Urothelium cell line (cell line): ENCODE data around the gene HOXA1.

ENCODE experiments used
- DNase-seq: peaks from one replicate; pipeline ENCODE4 v3.0.0; 2011; ENCODE audit warnings: low spot score, mixed read lengths
- FAIRE-seq: peaks from 2 replicates; lab custom pipeline; 2011; peaks lifted over from hg19 to GRCh38; lab: Jason Lieb, UNC

HOXA1 gene

DNA sequence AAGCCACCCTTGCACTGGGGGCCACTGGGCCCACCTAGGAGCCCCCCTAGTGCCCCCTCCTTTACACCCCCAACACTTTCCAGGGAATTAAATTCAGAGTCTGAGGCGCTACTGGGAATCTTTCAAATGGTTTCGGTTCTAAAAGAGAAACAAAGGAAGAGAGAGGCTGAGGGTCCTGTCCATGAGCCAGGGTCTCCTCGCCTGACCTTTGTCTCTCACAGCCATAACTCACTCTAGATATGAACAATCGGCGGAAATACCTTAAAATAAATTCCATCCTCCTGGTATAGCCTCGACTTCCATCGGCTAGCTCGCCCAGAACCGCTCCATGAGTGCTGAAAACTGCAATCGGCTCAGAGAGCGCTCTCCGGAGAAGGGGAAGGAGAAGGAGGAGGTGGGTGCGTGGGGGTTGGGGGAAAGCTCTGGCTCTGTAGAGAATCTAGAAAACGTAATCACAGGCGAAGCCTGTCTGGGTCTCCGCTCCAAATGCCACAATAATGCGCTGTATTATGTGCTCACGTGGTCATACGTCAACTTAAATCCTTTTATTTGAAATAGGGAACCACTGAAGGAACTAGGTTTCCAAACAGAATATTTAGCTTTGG is 22.2 kb upstream of the HOXA1 start:
- FAIRE-seq: no peak
- DNase-seq: no peak

DNA sequence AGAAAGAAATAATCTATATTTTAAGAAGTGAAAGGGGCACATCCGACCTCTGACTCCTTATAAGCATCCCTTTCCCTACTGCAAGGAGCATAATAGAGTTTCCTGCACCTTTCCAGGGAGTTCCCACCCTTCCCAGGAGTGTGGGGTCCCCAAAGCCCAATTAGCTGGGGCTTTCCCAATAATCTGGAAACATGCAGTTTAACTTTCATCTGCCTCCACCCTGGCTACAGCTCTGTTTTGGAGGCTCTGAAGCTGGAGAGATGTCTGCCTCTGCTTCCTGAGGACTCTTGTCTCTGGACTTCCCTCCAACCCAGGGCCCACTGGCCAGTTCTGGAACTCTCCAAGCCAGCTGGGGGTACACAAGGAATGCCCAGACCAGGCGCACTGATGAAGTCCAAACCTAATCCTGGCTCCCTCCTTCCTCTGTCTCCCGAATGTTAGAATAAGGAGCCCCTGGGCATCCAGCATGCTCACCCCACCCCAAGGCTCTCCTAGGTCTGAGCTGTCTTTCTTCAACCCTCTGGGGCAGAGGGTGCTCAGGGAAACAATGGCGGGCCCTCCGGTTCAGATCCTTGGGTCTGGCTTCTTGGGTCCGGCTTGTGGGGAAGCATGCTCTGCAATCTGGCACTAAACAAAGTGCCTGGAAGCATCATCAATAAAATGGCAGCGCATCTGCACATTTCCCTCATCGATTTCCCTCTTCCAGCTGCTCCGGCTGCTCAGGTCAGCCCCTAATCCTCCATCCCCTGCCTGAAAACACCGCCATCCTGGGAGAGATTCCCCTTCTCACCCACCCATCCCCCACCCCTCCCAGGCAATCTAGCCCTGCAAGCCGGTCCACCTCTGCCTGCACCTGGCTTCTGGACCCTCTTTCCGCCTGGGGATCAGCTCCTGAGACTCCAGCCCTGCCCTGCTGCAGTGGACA is 21.4 kb upstream of the HOXA1 start:
- FAIRE-seq: no peak

DNA sequence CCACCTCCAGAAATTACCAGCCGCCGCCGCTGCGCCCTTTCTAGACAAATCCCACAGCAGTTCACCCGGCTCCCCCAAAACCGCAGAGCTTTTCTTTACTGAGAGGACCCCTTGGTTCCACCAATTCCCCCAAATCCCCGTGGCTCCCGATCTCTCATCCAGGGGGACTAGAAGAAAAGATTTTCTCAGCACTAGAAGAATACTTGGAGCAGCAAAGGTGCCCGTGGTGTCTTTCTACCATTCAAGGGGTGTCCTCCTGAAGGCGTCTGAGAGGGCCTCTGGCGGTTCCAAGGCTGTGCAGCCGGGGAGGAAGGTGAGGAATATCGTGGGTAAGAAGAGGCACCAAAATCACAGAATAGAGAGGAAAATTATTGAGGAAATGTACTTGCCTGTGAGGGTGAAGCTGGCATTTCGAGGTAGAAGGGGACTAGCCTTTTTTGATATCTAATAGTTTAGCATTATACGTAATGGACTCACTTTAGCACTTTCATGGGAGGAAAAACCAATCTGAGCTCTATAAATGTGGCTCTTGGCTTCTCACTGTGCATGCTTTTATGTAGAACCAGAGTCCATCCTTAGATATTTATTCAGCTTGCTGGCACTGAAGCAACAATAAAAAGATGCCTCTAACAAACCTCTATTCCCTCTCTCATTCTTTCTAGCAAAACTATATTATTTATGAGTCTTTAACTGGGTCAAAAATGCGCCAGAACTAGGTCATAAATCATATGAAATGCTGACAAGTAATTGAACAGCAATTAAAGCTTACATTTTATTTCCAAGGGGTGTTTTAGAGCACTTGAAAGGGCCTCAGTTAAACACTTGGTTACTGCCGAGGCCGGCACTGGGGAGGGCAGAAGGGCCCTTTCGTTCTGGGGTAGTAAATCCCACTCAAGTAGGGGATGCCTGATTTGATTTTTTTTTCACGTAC is 20.5 kb upstream of the HOXA1 start:
- no peak for FAIRE-seq
- DNase-seq: no peak

More for the DNA sequence above, 21.4 kb upstream of the HOXA1 start:
- no peak for DNase-seq

DNA sequence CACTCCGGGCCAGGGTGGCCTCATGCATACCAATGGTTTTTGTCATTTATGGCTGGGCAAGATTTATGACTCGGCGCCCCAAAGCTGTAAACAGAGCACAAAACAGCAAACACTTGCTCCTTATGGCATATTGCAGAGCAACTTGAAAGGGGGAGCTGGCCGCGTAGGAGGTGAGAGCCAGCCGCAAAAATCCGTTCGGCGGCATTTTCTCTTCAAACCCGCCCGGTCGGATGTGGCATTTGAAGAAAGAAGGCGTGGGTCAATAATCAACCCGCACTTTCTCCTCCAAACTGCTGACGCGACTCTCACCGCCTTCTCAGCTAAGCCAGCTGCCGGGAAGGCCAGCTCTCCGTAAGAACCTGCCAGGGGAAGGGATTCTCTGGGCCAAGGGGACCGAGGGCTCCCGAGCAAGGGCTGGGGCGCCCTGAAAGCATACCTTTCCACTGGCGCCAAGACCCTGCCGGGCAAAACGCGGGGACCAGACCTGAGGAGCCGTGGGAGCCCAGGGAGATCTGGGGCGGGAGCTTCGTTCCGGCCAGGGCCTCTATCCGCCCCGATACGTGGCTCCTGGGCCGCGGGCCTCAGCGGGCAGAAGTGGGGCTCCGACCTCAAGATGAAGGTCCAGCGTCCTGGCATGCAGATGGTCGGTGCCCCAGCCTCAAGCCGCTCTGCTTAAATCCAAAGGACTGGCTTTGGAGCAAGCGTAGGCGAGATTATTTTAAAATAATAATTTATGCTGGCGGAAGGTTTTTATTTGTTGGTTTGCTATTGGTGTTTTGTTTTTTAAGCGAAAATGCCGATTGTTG is 19.6 kb upstream of the HOXA1 start:
- DNase-seq: peak; percentile 81
- FAIRE-seq: peak; percentile 42

DNA sequence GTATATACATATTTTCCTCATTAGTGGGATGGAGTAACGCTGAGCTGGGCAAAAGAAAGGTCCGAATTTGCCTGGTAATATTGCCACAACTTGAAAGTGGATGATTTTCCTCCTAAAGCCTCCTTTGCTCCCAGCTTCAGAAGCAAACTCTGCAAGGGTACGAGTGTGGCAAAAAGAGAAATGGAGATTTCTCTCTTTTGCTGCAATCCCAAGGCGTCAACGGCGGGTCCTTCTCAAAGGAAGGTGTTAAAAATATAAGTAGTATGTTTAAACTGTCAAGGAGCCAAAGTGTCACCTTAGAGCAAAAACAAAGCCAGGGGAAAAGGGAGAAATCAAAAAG is 19.1 kb upstream of the HOXA1 start:
- no peak for DNase-seq
- FAIRE-seq: no peak

DNA sequence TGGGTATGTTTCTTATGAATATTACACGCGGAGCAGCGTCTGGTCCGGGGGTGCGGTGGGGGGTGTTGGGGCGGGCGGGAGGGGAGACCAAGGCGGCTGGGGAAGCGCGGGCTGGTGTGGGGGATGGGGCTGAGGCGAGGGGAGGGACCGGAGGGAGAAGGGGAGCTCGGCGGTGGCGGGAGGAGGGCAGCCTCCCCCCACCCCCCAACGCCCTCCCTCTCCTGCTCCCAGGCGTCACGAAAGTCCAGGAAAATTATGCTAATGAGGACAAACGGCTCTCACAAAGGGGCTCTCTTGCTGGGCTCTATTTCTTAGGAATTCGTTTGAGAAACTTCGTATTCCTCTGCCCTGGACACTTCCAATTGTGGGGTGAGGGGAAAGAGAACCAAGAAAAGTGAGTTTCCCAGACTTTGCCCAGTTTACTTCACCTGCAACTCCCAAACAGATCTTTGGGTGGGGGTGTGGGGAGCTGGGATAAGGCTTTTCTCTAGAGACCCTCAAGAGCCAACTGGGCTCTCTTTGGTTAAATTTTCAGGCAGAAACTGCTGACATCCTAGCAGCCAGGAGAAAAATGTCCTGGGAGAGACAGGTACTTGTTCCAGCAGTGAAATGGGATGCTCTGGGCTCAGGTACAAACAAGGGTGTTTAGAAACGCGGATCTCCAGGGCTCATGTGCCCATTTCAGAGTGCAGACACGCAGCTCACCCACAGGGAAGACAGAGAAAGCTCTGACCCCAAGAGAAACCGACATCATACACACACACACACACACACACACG is 18.4 kb upstream of the HOXA1 start:
- peak; percentile 32 for FAIRE-seq
- peak; percentile 70 for DNase-seq

DNA sequence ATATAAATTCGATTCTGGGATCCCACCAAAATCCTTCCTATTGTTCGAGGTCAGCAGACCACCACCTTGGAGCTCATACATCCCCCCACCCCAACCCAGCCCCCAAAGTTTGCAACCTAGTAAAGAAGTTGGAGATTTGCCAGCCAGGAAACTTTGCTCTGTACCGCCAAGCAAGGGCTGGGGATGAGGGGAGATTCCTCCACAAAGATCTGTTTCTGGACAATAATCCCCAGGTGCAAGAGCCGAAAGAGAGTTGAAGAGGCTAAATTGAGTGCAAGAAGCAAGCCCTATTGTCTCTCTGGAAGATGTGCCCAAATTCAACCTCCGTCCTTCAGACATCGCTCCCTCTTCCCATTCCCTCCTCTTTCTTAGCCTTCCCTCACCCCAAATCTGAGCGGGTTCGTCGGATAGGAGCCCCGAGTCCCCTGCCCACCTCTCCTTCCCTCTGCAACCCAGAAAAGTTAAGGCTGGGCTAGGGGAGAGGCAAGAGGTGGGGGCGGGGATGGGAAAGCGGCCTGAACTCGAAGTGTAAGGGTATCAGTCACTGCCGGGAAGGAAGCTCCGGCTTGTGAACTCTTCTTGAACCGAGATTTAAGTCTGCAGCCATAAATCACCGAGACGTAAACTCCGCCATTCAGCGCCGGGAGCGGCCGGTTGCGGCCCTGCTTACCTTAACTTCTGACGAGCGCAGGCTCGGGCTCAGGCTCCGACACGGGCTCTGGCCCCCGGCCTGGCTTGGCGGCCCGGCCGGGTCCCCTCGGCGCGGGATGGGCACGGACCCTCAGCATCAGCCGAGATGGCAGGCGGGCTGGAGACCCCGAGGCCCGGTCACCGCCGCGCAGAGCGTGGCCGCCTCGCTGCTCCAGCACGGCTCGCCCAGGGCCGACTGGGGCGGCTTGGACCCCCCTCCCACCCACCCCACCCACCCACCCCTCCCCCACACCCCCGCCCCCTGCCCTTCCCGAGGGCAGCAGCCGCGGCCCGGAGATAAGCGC is 17.5 kb upstream of the HOXA1 start:
- DNase-seq (peak; percentile 73), FAIRE-seq (peak; percentile 78)

DNA sequence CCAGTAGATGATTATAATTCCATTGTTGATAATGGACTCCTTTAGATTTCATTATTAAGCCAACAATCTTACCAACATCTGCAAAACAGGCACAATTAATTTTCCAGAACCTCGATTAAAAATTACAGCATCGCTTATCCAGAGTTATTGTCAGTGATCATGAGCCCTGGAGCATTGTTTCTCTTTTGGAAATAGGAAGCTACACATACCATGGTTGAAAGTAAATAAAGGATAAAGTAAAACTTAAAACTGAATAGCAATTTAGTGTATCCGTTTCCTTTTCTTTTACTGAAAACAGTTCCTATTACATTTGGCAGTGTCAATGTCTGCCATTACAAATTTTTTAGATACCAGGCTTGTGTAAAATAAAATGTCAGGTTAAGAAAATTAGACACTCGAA is 16.6 kb upstream of the HOXA1 start:
- DNase-seq (no peak), FAIRE-seq (no peak)

DNA sequence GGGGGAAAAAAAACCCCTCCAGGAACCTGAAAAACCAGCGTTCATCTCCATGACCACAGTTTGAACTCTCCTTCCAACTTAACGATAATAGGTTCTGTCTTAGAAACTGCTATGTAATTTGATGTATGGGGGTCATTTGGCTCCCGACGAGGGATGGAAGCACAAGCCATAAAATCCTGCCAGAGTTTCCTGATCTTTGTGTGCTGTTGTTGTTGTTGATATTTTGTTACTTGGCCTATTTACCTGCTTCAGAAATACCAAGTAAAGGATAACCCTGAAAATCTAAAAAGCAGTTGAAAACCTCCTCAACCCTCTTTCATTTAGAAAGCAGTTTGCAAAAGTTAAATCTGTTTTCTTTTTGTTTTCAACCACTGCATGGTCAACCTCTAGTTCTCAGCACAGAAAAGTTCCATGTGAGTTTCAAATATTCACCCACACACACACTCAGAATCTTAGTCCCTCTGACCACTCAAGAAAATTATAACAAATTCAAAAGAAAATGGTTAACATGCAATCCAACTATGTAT is 16.0 kb upstream of the HOXA1 start:
- no peak for FAIRE-seq
- DNase-seq: no peak

DNA sequence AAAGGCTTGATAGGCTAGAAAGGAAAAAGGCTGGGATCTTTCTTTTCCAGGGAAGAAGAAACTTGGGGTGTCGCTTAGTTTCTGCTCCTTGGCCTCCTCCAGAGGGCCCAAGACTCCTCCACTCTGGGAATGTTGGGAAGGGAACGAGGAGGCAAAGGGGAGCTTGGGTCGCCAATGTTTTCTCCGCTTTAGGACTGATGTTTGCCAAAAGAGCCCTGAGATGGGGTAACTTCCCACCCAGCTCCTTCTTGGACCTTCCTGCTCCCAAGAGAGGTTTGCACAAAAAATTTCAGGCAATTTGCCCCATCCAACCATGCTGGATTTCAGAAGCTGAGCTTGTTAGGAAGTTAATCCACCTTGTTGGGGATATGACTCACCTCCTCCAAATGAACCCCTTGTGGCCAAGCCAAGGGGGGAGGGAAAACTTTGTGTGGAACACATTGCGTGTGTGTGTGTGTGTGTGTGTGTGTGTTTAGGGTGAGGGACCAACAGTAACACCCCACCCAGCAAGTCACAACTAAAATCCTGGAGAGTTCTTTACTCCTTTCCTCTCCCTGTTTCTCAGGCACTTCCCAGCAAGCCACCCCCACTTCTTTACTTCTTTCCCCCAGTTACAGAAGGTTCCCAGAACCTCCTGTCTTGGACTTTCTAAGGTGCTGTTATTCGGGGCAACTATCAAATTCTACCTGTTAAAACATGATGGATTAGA is 15.4 kb upstream of the HOXA1 start:
- FAIRE-seq: peak; percentile 13
- peak; percentile 33 for DNase-seq

DNA sequence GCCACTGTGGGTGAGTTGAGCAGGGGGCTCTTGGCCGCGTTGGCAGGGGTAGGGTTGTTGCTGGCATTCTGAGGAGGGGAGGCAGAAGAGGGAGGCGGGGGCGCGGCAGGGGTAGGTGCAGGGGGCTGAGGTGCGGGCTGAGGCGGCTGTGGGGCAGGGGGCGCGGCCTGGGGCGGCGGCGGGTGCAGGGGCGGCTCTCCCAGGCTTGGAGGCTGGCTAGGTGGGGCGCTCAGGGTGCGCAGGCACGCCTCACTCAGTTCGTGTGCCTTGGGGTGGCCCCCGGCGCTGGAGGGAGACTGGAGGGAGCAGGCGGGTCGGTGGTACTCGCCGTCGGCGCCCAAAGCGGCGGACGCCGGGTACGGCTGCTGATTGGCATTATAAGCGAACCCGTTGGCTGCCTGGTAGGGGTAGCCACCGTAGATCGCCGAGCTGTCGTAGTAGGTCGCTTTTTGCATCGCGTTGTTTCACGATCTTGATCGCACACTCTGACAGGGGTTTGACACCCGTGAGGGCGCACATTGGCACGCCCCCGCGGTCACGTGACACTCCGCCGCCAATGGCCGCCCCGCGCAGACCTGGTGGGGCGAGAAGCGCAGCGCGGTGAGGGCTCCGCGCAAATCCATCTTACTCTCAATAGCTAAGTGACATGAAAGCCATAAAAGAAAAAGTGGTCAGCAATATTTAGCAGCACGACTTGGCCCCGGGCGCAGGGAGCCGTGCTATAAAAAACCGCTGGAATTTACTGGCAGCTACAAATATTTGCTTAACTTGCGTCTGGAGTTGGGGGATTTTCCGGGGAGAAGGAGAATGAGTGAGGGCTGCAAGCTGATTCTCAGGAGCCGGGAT is 14.6 kb upstream of the HOXA1 start:
- peak; percentile 93 for DNase-seq
- peak; percentile 93 for FAIRE-seq

DNA sequence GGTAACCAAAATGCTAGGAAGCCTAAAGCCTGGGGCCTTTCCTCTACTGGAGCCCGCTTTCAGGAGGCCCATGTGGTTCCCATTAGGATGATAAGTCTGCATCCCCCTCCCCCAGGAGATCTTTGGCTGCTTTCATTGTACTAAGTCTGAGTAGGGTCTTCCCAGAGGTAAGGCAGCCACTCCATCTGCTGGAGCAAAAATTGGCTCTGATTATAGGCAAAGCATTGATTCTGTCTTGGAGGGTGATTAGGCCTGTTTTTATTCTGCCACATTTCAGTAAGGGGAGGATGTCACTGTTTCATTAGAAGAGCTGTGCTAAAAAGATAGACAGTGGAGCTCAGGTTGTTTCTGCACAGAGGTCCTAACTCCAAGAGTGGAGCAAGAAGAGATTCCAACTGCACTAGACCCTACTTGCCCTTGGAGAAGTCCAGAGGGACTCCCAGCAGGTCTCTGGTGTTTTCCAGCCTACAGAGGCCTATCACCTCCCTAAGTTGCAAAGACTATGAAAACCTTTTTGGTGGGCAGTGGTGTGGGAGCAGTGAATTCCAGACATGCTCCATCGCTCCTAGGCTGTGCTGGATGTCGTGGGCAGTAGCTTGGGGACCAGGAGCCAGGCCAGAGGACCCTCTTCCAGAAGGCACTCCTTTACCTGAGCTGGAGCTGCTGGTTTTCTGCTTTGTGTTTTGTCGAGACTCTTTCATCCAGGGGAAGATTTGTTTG is 13.8 kb upstream of the HOXA1 start:
- no peak for DNase-seq

DNA sequence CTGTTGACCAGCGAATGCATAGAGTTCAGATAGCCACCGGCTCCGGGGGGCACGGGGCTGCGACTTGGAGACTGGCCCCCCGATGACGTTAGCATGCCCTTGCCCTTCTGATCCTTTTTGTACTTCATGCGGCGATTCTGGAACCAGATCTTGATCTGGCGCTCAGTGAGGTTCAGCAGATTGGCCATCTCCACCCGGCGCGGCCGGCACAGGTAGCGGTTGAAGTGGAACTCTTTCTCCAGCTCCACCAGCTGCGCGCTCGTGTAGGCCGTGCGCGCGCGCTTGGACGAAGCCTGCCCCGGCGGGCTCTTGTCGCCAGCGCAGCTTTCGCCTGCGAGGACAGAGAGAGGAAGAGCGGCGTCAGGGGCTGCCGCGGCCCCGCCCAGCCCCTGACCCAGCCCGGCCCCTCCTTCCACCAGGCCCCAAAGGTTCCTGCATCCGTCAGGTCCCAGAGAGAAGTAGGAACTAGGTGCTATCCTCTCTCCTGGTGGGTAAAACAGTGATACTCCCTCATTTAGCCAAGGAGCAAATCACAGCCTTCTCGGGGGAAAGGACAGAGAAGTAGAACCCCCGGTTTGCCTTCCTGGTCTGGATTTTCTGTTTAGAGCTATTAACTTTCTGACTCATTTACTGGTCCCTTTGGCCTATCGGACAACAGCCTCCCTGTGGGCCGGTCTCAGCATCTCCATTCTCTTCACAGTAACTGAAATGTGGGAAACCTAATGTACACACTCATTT is 12.8 kb upstream of the HOXA1 start:
- no peak for DNase-seq
- no peak for FAIRE-seq

More for the DNA sequence above, 13.8 kb upstream of the HOXA1 start:
- no peak for FAIRE-seq

DNA sequence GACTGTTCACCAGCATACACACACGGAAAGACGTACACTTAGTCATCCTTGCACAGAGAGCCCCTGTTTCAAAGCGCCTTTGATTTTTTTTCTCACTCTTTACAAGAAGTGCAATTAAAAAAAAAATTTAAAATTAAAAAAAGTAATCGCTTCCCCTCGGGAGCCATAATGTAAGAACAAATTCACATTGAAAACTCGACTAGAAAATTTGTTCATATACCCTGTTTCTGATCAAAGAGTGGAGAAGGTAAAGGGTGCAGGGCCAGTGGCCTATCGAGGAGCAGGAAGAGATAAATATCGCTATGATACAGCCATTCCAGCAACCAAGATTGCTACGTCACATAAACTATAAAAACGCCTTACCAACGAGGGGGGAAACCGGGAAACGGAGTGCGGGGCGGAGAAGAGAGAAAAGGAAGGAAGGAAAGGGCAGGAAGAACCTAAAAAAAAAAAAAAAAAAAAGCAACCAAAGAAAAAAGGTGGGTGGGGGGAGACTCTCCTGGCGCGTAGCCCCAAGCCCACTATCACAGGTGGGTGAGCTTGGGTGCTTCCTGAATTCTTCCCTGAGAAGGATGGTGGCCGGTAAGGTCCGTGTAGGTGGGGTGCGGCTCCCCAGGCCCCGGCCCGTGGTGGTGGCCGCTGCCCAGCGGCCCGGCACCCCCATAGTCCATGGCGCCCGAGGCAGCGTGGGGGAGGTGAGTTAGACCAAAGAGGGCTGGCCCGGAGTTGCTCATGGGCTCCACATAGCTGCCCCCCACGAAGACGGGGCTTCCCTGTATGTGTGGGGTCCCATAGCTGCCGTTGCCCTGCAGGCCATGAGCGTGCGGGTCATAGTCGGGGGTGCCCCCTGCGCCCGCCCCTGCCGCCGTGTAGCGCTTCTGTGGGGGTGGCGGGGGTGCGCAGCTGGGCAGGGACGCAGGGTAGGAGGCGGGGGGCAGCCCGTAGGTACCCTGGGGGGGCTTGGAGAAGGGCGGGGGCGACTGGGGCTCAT is 11.9 kb upstream of the HOXA1 start:
- no peak for FAIRE-seq
- DNase-seq: no peak
